HG03064 (cell line): Measurements from ENCODE around the gene HFM1.
"Not testable (repeated sequence)": the region's sequence is repeated elsewhere in the genome, so short reads cannot be mapped to it uniquely, and the experiment has no call there.

Experiments used
- ATAC-seq: cut with Tn5 transposase; IDR thresholded peaks from one replicate; pipeline ENCODE4 v1.9.1; 2021; ENCODE audit warnings: low read depth; ENCODE audit not compliant: unreplicated experiment

HFM1 gene, protein sequence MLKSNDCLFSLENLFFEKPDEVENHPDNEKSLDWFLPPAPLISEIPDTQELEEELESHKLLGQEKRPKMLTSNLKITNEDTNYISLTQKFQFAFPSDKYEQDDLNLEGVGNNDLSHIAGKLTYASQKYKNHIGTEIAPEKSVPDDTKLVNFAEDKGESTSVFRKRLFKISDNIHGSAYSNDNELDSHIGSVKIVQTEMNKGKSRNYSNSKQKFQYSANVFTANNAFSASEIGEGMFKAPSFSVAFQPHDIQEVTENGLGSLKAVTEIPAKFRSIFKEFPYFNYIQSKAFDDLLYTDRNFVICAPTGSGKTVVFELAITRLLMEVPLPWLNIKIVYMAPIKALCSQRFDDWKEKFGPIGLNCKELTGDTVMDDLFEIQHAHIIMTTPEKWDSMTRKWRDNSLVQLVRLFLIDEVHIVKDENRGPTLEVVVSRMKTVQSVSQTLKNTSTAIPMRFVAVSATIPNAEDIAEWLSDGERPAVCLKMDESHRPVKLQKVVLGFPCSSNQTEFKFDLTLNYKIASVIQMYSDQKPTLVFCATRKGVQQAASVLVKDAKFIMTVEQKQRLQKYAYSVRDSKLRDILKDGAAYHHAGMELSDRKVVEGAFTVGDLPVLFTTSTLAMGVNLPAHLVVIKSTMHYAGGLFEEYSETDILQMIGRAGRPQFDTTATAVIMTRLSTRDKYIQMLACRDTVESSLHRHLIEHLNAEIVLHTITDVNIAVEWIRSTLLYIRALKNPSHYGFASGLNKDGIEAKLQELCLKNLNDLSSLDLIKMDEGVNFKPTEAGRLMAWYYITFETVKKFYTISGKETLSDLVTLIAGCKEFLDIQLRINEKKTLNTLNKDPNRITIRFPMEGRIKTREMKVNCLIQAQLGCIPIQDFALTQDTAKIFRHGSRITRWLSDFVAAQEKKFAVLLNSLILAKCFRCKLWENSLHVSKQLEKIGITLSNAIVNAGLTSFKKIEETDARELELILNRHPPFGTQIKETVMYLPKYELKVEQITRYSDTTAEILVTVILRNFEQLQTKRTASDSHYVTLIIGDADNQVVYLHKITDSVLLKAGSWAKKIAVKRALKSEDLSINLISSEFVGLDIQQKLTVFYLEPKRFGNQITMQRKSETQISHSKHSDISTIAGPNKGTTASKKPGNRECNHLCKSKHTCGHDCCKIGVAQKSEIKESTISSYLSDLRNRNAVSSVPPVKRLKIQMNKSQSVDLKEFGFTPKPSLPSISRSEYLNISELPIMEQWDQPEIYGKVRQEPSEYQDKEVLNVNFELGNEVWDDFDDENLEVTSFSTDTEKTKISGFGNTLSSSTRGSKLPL (N-terminal part only)

DNA sequence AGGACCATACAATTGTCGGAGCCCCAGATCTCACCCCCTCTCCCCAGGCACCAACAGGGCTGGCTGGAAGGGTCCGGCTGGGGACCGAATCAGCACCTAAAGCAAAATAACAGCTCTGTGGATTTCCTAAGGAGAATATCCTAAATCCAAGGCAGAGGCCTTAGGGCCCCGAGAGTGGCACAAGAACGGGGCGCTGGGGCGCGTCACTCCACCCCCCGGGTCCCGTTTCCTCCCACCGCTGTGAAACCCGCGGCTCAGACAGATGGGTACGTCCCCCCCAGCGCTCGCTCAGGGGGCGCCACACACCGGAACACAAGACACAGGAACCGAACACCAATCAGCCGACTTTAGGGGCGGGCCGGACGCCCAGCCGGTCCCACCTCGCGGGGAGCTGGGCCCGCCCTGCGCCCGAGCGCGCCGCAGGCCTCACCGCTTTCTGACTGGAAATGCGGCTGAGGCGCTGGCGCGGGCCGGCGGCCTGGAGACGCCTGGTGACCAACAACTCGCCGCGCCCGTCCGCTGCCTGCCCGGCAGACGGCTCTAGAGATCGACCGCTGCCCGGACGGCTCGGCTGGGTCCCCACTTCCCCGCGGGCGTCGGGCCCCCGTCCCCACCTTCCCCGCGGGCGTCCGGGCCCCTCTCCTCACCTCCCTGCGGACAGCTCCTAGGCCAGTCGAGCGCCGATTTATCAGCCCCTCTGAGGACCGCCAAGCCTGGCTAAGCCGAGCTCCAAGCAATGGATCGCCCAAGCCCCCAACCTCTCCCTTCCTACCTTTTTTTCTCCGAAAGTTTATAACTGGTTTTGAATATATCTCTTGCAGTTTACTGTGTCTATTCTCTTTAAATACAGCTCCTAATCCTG is at the start of gene HFM1:
TSS of gene HFM1 (minus strand) at position 687 of the 862 bp plus-strand sequence. CDS start 3,755 bp downstream, outside the sequence.
- ATAC-seq, result peak; percentile 89

DNA sequence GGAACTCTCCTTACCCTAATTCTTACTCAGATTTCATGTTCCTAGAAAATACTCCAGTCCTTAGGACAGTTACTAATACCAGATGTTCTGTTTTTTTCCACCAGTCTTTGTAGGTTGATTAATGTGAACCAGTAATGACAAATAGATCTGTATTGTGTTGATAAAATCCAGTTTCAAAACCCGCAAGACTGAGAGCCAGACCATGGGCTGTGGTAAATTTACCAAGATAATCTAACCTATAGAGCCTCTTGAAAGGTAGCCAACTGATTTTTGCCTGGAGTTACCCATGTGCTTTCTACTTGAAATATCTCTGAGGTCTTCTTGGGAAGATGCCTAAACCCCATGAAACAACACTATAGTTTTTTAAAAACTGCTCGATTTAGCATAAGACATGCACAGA is 49.5 kb upstream of the HFM1 start:
- no peak for ATAC-seq

DNA sequence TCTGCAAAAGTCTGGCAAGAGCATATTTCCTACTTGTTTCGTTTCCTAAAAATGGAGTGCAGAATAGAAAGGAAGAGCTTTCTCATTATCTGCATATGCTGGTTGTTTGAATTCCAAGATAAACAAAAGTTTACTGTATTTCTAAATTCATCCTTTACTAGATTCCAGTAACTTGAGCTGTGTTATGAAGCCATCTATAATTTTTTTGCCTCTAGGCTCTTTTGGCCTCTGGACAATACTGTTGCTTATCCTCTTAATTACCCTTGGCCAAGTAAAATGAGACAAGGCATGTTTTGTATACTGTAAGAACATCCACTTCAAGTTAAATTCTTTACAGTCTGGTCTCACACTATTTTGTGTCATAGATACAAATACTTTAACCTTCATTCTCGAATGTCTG is 45.6 kb upstream of the HFM1 start:
- no peak for ATAC-seq

DNA sequence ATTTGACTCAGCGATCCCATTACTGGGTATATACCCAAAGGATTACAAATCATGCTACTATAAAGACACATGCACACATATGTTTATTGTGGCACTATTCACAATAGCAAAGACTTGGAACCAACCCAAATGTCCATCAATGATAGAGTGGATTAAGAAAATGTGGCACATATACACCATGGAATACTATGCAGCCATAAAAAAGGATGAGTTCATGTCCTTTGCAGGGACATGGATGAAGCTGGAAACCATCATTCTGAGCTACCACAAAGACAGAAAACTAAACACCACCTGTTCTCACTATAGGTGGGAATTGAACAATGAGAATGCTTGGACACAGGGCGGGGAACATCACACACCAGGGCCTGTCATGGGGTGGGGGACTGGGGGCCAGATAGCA is 43.1 kb upstream of the HFM1 start:
- not testable (repeated sequence) for ATAC-seq

DNA sequence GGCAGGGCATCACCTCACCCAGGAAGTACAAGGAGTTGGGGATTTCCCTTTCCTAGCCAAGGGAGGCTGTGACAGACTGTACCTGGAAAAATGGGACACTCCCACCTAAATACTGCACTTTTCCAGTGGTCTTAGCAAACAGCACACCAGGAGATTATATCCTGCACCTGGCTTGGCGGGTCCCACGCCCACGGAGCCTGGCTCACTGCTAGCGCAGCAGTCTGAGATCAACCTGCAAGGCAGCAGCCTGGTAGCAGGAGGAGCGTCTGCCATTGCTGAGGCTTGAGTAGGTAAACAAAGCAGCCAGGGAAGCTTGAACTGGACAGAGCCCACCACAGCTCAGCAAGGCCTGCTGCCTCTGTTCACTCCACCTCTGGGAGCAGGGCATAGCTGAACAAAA is 37.3 kb upstream of the HFM1 start:
- not testable (repeated sequence) for ATAC-seq

DNA sequence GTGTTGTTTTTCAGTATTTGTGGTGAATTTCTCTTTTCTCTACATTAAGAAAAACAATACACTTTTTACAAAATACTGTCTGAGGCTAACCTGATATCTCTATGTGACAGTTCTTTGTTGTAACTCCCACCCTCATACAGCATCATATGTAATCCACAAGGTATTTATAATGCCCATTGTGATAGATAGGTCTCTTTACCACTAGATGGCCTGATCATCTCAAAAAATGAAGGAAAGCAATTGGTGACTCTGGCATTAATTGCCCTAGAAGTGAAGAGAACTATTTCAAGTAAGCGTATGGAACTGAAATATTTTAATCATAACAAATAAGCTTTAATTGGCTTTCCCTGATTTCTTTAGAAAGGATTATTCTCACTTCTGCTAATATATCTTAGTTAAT is 36.2 kb upstream of the HFM1 start:
- ATAC-seq, result no peak

DNA sequence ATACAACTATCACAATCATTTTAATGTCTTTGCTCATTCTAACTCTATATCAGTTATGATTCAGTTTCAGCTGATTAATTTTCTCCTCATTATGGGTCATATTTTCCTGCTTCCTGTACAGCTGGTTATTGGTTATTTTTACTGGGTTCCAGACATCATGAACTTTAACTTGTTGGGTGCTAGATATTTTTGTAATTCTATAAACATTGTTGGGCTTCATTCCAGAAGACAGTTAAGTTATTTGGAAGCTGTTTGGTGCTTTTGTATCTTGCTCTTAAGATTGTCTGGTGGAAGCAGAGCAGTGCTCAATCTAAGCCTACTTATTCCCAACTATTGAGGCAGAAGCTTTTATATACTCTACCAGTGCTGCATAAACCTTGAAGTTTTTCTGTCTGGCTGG is 34.4 kb upstream of the HFM1 start:
- ATAC-seq, result no peak

DNA sequence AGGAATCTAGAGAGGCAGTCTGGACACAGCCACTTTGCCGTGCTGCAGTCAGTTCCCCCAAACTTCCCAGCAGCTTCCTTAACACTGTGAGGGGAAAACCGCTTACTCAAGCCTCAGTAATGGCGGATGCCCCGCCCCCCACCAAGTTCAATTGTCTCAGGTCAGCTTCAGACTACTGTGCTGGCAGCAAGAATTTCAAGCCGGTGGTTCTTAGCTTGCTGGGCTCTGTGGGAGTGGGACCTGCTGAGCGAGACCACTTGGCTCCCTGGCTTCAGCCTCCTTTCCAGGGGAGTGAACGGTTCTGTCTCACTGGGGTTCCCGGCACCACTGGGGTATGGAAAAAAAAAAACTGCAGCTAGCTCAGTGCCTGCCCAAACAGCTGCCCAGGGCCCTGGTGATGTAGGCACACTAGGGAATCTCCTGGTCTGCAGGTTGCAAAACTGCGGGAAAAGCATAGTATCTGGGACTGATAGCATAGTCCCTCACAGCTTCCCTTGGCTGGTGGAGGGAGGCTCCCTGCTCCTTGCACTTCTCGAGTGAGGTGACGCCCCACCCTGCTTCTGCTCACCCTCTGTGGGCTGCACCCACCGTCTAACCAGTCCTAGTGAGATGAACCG is 23.7 kb upstream of the HFM1 start:
- ATAC-seq, result no peak

DNA sequence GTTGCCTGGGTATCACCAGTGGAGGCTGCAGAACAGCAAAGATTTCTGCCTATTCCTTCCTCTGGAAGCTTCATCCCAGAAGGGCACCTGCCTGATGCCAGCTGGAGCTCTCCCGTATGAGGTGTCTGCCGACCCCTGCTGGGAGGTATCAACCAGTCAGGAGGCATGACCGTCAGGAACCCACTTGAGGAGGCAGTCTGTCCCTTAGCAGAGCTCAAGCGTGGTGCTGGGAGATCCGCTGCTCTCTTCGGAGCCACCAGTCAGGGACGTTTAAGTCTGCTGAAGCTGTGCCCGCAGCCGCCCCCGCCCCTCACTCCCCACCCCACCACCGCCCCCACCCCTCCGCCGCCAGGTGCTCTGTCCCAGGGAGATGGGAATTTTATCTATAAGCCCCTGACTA is 23.1 kb upstream of the HFM1 start:
- ATAC-seq, result no peak

DNA sequence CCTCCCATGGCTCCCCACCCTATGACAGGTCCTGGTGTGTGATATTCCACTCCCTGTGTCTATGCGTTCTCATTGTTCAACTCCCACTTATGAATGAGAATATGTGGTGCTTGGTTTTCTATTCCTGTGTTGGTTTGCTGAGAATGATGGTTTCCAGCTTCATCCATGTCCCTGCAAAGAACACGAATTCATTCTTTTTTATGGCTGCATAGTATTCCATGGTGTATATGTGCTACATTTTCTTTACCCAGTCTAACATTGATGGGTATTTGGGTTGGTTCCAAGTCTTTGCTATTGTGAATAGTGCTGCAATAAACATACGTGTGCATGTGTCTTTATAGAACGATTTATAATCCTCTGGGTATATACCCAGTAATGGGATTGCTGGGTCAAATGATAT is 17.9 kb upstream of the HFM1 start:
- ATAC-seq, result not testable (repeated sequence)

DNA sequence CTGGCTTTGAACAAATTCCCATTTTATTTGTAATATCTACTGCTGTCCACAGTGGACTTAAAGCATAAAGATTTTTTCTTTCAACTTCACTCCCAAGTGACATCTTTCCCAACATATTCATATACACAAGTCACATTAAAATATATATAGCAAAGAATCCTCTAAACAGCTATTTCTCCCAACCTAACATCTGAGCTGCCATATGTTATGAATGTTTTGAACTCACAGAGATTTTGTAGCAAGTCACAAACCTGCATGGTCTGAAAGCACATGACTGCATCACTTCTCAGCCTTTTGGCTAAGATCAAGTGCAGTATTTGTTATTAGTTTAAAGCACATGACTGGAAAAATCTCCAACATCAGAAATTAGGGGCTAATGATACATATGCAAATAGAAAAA is 7.7 kb upstream of the HFM1 start:
- ATAC-seq, result no peak

DNA sequence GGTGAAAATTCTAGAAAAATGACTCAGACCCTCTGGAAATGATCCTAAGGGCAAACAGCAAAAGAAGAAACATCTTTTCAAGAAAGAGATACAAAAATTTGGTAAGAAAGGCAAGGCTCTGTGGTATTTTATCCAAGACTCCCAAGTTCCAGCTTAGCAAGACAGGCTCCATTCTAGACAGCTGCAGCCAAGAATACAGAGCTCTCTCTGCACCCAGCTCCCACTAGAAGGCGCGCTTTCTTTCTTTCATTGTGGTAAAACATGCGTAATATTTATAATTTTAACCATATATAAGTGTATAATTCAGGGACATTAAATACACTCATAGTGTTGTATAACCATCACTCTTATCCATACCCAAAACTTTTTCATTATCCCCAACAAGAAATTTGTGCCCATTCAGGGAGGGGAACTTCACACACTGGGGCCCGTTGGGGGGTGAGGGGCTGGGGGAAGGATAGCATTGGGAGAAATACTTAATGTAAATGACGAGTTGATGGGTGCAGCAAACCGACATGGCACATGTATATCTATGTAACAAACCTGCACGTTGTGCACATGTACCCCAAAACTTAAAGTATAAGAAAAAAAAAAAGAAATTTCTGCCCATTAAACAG is 2.2 kb upstream of the HFM1 start:
- ATAC-seq, result no peak

DNA sequence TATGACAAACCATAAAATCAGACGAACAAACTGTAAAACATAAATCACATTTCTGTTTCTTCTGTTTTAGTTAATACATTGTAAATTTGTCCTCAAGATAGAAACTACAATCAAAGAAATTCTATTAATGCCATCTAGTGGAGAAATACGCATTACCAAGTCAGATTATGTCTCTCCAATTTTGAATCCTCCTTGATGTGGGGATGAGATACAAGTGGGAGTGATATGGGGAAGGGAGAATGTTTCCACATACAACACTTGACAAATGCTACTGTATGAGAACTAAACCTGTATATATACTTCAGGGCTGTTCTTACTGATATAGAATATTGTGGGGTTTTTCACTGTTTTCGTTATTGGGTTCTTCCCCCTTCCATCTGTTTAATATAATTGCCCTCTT is 2.6 kb downstream of the HFM1 start:
- no peak for ATAC-seq

DNA sequence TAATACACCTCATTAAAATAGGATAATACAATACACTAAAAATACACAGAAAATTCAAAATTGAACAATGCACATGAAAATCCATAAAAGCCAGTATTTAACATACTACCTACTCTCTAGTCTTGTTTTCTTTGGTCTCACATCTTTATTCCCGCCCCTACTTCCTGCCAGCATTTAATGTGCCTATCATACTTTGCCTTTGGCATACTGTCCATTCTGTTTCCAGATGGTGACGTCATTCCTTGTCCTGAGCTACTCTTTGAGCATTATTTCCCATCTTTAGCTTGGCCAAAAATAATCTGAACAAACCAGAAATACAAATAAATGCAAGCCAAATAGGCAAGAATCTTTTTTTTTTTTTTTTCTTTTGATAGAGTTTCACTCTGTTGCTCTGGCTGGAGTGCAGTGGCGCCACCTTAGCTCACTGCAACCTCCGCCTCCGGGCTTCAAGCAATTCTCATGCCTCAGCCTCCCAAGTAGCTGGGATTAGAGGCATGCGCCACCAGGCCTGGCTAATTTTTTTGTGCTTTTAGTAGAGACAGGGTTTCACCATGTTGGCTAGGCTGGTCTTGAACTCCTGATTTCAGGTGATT is 4.4 kb downstream of the HFM1 start:
- ATAC-seq, result no peak

DNA sequence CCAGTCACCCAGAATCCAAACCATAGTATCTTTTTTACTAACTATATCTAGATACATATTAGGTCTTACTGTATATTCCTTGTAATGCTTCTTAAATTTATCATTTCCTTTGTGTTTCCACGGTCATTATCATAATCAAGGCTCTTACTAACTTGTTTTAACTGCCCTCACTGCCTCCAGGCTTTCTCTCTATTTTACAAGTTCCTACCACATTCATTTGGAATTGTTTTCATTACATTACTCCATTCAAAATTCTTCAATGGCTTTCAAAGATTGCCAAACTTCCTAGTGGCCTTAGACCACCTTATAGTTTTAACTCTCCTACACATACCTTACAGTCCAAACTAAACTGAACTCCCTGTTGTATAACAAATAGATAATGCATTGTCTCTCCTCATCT is 6.3 kb downstream of the HFM1 start:
- ATAC-seq, result no peak

DNA sequence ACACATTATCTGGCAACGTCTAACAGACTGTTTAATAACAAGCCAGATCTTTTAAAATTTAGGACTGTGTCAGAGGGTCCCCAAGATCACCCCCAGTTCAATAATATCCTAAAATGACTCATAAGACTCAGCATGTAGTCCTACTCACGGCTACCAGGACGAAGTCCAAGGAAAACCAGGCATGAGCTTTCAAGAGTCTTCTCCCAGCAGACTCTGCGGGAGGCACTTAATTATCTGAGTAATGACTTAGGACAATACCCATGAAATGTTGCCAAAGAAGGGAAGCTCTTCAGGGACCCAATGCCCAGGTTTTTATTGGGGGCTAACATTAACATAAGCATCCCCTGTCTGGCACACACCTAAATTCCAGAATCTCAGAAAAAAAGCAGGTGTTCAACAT is 7.0 kb downstream of the HFM1 start:
- ATAC-seq, result no peak

DNA sequence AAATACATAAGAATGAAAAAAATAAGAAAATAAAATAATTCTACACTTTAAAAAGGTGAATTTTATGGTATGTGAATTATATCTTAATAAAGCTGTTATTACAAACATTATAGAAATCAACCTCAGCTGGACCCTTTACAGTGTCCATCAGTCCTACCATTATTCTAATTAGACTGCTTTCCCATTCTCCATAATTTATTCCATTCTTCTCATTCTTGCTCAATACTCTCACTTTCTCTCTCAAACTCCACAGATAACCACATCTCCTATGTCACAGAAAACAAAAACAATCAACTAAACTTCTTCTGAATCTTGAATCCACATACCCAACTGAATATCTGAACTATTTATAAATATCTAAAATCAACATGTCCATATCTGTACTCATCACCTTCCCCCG is 11.6 kb downstream of the HFM1 start:
- ATAC-seq, result no peak

DNA sequence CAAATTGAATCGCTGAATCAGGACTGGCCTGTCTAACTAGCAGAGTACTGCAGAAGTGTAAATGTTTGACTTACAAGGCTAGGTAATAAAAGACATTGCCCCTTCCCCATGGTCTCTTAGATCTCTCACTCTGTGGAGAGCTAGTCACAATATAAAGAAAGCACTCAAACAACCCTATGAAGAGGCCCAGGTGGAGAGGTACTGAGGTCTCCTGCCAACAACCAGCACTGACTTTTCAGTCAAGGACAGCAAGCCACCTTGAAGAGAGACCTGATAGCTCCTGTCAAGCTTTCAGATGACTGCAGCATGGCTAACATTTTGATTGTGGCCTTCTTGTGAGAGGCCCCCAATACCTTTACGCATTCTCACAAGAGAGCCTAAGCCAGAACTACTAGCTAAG is 18.5 kb downstream of the HFM1 start:
- no peak for ATAC-seq

DNA sequence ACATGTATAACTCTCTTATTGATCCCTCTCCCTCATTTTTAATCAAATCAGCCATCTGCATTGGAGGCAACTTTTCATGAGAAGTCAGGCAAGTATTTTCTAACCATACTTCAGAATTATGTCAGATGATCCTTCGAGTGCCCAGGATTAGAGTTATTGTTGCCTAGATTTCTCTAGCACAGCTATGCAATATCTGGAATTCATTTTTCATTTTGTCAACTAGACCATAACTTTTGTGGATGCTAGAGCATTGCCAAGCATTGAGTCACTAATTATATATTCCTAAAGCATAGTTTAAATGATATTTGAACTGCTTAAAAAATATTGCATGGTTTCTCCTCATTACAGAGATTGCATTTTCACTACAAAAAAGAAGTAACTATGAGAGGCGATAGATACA is 21.2 kb downstream of the HFM1 start:
- no peak for ATAC-seq
